Measurements from ENCODE around the gene LMX1B. TPM values are rescaled to one million over a fixed set of nuclear protein-coding genes. Genes with fewer than 3 reads are reported as not detected.

Gene LMX1B
- total RNA-seq, 1 experiment from 2014 or later: not detected

DNA sequence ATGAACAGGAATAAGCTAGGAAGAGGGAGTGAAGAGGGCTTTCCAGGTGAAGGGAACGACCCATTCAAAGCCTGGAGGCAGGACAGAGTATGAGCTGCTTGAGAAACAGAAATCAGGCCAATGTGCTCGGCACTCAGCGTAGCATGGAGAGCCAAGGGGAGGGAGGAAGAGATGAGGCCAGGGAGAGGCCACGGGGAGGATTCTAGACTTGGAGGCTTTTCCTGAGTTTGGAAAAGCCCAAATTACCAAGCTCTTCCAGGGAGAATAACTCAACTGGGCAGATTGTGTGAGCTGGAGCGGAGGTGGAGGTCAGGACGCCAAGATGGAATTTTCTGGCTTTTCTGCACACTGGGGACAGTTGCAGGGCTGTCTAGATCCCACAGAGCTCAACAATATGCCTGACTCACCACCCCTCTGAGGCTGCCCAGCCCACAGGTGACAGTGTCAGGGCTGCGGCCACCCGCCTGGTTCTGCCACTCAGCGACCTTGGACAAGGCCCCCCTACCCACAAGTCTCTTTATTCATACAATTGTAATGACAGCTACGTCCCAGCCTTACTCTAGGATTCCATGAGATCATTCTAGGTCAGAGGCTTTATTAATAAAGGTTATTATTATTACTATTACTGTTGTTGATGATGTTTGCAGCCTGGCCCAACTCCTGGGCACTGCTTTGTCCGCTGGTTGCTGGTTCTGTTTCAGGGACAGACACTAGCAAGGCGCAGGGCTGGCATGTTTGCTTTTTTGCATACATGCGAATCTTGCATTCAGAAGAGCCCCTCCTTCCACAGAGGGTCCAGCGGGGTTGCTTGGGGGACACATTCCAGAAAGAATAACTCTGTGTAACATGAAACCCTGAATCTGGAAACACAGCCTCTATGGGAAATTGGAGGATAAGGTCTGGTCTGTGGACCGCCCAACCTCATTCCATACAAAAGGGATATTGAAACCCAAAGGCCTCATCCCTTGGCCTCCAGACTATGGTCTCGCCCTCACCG, 9.4 kb upstream of the LMX1B start:
- no peak for DNase-seq (ENCODE audit: low read depth)

- peak; percentile 24 for DNase-seq (ENCODE audit: low read depth)
Measured at GRCh38 chr9:126605792-126606482, 7.8 kb upstream of the LMX1B start.

- DNase-seq (ENCODE audit: low read depth): no peak
Measured at GRCh38 chr9:126606483-126606870, 7.3 kb upstream of the LMX1B start.

- DNase-seq (ENCODE audit: low read depth): no peak
Measured at GRCh38 chr9:126607086-126607485, 6.6 kb upstream of the LMX1B start.

- no peak for DNase-seq (ENCODE audit: low read depth)
Measured at GRCh38 chr9:126607731-126608130, 6.0 kb upstream of the LMX1B start.

GRCh38 chr9:126608551-126608950, 5.2 kb upstream of the LMX1B start:
- no peak for DNase-seq (ENCODE audit: low read depth)

DNA sequence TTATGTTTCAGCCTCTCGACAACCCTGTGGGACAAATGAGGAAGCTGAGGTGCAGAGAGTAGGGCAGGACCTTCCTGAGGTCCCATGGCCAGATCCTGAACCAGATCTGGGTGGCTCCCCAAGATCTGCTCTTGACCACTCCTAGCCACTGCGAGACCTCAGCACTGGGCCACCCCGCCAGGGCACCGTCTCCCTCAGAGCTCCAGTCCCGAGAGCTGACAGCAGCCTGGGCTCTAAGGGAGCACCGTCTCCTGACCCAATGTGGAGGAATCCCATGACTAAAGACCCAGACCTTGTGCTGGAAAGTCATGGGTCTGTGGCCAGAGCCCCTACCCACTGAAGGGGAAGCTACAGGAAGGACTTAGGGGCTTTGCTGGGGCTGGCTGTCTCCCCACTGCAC, 4.5 kb upstream of the LMX1B start:
- DNase-seq (ENCODE audit: low read depth): no peak

- no peak for DNase-seq (ENCODE audit: low read depth)
Measured at GRCh38 chr9:126609711-126610388, 3.9 kb upstream of the LMX1B start.

DNA sequence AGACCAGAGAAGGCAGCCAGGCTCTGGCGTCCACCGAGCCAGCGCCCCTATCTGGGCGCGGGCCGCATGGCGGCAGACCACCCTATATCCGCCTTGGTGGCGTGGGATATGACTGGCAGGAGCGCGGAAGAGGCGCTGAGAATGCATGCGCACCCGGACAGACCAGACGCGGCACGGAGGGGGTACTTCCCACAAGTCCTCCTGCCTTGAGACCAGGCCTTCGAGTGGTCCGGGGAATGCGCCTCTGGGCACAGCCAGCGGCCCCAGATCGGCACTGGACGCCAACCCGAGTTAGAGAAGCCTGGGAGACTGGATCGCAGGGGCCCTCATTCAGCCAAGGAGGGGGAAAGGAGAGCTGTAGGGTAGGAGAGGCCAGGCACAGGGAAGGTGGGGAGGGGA, 2.5 kb upstream of the LMX1B start:
- no peak for DNase-seq (ENCODE audit: low read depth)

DNA sequence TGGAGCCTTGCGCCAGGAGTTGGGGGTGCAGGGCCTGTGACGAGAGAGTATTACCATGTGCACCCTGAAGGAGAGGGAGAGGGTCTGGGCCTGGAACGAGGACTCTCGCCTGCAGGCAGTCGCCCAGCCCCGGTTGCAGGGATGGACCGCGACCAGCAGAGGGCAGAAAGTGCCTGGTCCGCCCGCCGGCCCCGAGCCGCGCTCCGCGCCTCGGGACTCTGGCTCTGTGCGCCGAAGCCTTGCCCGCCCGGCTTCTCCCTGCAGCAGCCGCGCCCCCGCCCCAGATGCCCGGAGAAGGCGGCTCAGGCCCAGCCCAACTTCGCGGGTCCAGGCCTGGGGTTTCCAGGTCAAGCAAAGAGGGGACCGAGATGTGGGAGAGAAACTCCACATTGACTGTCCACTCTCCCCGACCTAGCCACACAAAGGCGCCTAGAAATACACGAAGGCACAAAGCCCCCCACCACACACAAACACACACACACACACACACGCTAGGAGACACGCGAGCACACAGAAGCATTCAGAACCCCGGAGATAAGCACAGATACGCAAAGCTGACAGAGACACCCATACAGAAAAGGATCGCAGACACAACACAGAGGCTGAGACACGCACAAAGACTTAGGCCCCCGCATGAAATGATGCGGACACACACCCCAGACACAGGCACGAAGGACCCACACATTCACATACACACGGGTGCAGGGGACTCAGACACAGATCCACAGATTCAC, 2.0 kb upstream of the LMX1B start:
- peak; percentile 27 for DNase-seq (ENCODE audit: low read depth)

GRCh38 chr9:126612326-126612812, 1.4 kb upstream of the LMX1B start:
- DNase-seq (ENCODE audit: low read depth): no peak

DNA sequence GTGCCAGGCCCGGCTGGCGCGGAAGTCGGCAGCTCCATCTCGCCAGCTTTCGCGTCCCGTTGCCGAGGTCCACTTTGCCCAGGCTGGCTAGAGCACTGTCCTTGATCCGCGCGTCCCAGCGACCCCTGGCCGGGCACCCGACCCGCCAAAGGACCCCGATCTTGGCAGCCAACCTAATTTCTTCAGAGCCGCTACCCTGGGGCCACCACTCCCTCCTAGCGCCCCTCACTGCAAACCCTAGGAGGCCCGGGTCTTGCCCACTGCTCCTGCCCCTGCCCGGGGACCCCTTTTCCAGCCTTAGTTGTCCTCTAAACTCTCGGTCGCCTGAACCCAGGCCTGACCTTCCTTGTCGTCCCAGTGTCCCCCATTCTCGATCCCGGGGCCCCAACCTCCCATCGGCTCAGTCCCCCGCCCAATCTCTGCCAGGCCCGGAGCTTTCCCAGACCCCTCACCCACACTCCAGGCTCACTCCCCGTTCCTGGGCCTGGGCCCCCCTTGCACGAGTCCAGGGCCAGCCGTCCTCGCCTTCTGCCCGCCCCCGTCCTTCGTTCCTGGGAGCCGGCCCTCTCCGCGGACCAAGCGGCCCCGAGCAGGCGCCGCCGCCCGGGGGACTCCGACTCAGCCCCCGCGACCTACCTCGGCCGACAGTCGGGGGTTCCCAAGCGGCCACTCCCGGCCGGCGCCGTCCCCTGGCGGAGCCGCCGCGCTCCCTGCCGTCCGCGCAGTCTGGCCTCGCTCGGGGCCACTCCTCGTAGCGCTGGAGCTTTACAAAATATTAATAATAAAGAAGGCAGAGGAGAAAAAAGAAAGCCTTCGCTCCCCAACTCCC, 701 bp upstream of the LMX1B start:
- DNase-seq (ENCODE audit: low read depth): no peak

GRCh38 chr9:126614088-126614454, 343 bp downstream of the LMX1B start:
- DNase-seq (ENCODE audit: low read depth): no peak

- no peak for DNase-seq (ENCODE audit: low read depth)
Measured at GRCh38 chr9:126614455-126615244, 922 bp downstream of the LMX1B start.

- DNase-seq (ENCODE audit: low read depth): no peak
Measured at GRCh38 chr9:126615245-126615790, 1.6 kb downstream of the LMX1B start.

- DNase-seq (ENCODE audit: low read depth): no peak
Measured at GRCh38 chr9:126615791-126616447, 2.2 kb downstream of the LMX1B start.

GRCh38 chr9:126616521-126616976, 2.8 kb downstream of the LMX1B start:
- no peak for DNase-seq (ENCODE audit: low read depth)

GRCh38 chr9:126617003-126617822, 3.5 kb downstream of the LMX1B start:
- no peak for DNase-seq (ENCODE audit: low read depth)

Measured in LHCN-M2 (cell line).